C4-2B (cell line): Measurements from ENCODE around the gene CD24.

Experiments
- H3K27ac ChIP-seq: fragments of 450-650 bp; 2 replicates; pipeline ENCODE4 v1.5.1; 2017
- CTCF ChIP-seq: fragments of 450-650 bp; conservative IDR thresholded peaks from 2 replicates; pipeline ENCODE4 v1.5.1; 2017; ENCODE audit warnings: mild to moderate bottlenecking
- ZFX ChIP-seq: fragments of 450-650 bp; IDR thresholded peaks from 2 replicates; pipeline ENCODE4 v1.6.1; 2017

CD24 gene

DNA sequence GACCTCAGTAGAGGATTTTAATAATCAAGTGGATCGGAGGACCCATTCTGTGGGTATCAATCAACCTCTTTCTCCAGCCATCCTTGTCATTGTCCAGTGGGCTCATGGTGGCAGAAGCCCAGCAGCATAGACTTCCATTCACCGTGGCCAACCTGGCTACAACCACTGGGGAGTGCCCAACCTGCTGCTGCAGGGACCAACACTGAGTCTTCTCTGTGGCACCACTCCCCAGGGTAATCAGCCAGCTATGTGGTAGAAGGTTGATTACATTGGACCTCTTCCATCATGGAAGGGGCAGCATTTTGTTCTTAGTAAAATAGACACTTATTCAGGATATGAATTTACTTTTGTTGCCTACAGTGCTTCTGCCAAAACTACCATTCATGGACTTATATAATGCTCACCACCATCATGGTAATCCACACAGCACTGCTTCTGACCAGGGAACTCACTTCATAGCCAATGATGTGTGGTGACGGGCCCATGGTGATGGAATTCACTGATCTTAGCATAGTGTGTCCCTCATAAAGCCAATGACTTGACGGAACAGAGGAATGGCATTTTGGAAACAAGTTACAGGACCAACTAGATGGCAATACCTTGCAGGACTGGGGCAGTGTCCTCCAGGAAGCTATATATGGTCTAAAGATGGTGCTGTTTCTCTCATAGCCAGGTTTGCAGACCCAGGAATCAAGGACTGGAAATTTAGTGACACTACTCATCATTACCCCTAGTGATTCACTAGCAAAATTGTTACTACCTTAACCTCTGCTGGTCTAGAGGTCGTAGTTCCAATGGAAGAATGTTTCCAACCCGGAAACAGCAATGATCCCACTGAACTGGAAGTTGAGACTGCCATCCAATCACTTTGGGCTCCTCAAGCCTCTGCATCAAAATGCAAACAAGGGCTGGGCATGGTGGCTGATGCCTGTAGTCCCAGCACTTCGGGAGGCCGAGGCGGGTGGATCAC, 7.6 kb downstream of the CD24 start:
- no peak overlapping the region for H3K27ac ChIP-seq
- no peak for TF ChIP-seq ZFX
- TF ChIP-seq CTCF = no peak

DNA sequence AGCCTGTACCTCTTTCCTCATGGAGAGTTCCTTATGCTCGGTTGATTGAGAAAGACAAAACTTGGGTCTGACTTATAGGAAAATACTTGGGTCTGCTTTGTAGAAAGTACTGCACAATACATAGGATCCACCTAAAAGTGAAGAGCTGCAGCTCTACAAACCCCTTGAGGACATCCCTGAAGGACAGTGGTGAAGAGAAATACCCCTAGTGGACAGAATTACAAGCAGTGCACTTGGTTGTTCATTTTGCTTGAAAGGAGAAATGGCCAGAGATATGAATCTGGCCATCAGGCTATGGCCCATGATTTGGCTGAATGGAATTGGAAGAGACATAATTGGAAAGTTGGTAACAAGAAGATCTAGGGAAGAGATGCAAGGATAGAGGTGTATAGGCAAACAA, 8.3 kb downstream of the CD24 start:
- TF ChIP-seq ZFX (no peak), CTCF (no peak; the same call in 1 of the 2 replicates)
- no peak overlapping the region for H3K27ac ChIP-seq

GRCh38 chr6:106964954-106965353, 9.6 kb downstream of the CD24 start:
- TF ChIP-seq ZFX (no peak), CTCF (no peak)
- H3K27ac ChIP-seq = no peak overlapping the region

DNA sequence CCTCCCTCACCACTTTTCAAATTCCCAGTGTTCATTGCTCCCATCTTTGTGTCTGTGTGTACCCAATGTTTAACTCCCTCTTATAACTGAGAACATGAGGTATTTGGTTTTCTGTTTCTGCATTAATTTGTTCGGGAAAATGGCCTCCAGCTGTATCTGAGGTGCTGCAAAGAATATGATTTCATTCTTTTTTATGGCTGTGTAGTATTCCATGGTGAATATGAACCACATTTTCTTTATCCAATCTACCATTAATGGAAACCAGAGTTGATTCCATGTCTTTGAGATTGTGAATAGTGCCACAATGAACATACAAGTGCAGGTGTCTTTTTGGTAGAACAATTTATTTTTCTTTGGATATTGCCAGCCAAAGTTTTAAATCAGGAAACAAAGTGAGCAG, 10.4 kb downstream of the CD24 start:
- TF ChIP-seq ZFX = no peak
- no peak for TF ChIP-seq CTCF
- H3K27ac ChIP-seq = no peak overlapping the region

DNA sequence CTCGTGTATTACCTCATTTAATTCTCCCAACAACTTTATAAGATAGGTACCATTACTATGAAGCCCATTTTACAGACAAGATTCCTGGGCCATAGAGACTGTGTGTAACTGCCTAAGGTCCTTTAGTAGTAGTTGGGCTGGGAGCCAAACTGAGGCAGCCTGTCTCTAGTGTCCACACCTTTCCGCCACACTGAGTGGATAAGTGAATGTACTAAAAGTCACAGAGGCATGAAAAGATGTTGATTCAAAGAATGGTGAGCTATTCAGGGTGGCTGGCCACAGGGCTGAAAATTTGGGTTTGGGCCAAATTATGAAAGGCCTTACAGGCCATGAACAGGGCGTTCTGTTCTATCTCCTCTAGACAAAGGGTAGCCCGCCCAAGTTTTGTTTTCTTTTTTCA, 11.0 kb downstream of the CD24 start:
- H3K27ac ChIP-seq = no peak overlapping the region

DNA sequence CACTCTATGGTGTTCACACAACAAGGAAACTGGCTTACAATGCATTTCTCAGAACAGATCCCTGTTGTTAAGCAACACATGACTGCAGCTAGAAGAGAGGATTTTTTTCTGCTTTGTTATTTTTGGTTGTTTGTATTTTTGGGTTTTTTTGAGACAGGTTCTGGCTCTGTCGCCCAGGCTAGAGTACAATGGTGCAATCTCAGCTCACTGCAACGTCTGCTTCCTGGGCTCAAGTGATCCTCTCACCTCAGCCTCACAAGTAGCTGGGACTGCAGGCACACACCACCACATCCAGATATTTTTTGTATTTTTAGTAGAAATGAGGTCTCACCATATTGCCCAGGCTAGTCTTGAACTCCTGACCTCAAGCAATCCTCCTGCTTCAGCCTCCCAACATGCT, 12.7 kb downstream of the CD24 start:
- H3K27ac ChIP-seq = no peak overlapping the region
- TF ChIP-seq CTCF (no peak), ZFX (no peak)

More for the DNA sequence above, 11.0 kb downstream of the CD24 start:
- TF ChIP-seq CTCF = no peak
- no peak for TF ChIP-seq ZFX

DNA sequence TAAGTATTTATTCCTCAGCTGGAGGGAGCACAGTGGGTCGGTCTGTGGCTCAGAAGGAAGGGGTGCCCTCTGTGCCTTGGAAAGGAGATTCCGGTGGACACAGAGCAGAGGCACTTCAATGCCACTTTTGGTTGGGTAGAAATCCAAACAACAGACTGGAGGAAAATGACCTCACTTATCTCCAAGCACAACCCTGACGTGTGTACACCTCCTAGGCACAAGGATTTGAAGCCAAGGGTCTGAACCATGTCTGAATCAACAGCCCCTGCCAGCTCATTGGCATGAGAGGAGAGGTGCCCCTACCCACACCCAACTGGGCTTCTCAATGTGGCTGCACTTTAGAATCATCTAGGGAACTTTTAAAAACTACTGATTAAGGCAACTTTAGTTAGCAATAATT, 13.4 kb downstream of the CD24 start:
- H3K27ac ChIP-seq = no peak overlapping the region
- TF ChIP-seq ZFX (no peak), CTCF (no peak)
